HL-60 (cell line): Measurements from ENCODE around the gene SCN4A.

Experiments
- DNase-seq, 2 experiments: peaks; one replicate each; pipeline ENCODE4 v3.0.0-alpha.2; 2010 to 2020; ENCODE audit warnings: low read depth in 1 of 2, low spot score in 1 of 2
- H3K27ac ChIP-seq: fragments of 250-450 bp; sonication (Bioruptor Pico); replicated peaks from 2 replicates; pipeline ENCODE4 v1.5.1; 2020; ENCODE audit warnings: mild to moderate bottlenecking, moderate library complexity
- H3K27me3 ChIP-seq: fragments of 250-450 bp; sonication (Bioruptor Pico); 2 replicates; pipeline ENCODE4 v1.5.1; 2021; ENCODE audit warnings: mild to moderate bottlenecking, moderate library complexity; ENCODE audit not compliant: insufficient read depth, poor library complexity, severe bottlenecking
- H3K4me3 ChIP-seq: replicated peaks from 2 replicates; pipeline ENCODE4 v1.5.1; 2011; ENCODE audit warnings: mild to moderate bottlenecking, control low read depth, low read length; ENCODE audit not compliant: insufficient read depth
- GABPA ChIP-seq: IDR thresholded peaks from 2 replicates; pipeline ENCODE4 v1.6.1; 2012; ENCODE audit warnings: low read depth
- POLR2AphosphoS5 ChIP-seq: IDR thresholded peaks from 2 replicates; pipeline ENCODE4 v1.6.1; 2012; ENCODE audit warnings: low read depth
- SPI1 ChIP-seq: IDR thresholded peaks from 2 replicates; pipeline ENCODE4 v1.6.1; 2012; ENCODE audit warnings: low read depth, mild to moderate bottlenecking, borderline replicate concordance
- TF ChIP-seq, protein P1 (sequence below): IDR thresholded peaks from one replicate; pipeline ENCODE4 v1.5.1; 2011; ENCODE audit warnings: low read length, control low read depth, inconsistent platforms; ENCODE audit not compliant: insufficient read depth
- TF ChIP-seq, protein P2 (sequence below): IDR thresholded peaks from 2 replicates; pipeline ENCODE4 v1.6.1; 2012; ENCODE audit warnings: low read depth; ENCODE audit not compliant: insufficient replicate concordance

The SCN4A gene

DNA sequence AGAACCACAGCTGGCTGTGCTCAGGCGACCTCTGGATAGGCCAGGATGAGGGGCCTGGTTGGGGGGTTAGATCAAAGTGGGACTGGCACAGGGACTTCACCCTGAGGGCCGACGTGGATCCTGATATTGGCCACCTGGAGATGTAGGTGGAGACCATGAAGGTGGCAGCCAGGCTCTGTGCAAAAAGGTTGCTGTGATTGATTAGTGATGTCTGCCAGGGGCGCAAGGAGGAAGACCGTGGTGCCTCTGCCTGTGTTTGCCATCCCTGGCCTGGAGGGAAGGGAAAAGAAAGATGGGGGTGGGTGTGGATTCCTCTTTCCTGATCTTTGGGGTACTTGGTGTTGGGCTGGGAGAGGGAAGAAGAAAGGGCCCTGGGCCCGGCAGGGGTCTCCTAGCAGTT lies 529 bp upstream of the SCN4A start:
- TF ChIP-seq POLR2AphosphoS5 (no peak), GABPA (no peak), SPI1 (no peak)
- TF ChIP-seq, protein P1, sequence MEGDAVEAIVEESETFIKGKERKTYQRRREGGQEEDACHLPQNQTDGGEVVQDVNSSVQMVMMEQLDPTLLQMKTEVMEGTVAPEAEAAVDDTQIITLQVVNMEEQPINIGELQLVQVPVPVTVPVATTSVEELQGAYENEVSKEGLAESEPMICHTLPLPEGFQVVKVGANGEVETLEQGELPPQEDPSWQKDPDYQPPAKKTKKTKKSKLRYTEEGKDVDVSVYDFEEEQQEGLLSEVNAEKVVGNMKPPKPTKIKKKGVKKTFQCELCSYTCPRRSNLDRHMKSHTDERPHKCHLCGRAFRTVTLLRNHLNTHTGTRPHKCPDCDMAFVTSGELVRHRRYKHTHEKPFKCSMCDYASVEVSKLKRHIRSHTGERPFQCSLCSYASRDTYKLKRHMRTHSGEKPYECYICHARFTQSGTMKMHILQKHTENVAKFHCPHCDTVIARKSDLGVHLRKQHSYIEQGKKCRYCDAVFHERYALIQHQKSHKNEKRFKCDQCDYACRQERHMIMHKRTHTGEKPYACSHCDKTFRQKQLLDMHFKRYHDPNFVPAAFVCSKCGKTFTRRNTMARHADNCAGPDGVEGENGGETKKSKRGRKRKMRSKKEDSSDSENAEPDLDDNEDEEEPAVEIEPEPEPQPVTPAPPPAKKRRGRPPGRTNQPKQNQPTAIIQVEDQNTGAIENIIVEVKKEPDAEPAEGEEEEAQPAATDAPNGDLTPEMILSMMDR: no peak
- TF ChIP-seq, protein P2, sequence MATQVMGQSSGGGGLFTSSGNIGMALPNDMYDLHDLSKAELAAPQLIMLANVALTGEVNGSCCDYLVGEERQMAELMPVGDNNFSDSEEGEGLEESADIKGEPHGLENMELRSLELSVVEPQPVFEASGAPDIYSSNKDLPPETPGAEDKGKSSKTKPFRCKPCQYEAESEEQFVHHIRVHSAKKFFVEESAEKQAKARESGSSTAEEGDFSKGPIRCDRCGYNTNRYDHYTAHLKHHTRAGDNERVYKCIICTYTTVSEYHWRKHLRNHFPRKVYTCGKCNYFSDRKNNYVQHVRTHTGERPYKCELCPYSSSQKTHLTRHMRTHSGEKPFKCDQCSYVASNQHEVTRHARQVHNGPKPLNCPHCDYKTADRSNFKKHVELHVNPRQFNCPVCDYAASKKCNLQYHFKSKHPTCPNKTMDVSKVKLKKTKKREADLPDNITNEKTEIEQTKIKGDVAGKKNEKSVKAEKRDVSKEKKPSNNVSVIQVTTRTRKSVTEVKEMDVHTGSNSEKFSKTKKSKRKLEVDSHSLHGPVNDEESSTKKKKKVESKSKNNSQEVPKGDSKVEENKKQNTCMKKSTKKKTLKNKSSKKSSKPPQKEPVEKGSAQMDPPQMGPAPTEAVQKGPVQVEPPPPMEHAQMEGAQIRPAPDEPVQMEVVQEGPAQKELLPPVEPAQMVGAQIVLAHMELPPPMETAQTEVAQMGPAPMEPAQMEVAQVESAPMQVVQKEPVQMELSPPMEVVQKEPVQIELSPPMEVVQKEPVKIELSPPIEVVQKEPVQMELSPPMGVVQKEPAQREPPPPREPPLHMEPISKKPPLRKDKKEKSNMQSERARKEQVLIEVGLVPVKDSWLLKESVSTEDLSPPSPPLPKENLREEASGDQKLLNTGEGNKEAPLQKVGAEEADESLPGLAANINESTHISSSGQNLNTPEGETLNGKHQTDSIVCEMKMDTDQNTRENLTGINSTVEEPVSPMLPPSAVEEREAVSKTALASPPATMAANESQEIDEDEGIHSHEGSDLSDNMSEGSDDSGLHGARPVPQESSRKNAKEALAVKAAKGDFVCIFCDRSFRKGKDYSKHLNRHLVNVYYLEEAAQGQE: no peak
- no peaks in the 10 kb centered on the region for H3K27me3 ChIP-seq
- H3K27ac ChIP-seq: no peak overlapping the region
- H3K4me3 ChIP-seq: no peak overlapping the region
- no peak for DNase-seq

DNA sequence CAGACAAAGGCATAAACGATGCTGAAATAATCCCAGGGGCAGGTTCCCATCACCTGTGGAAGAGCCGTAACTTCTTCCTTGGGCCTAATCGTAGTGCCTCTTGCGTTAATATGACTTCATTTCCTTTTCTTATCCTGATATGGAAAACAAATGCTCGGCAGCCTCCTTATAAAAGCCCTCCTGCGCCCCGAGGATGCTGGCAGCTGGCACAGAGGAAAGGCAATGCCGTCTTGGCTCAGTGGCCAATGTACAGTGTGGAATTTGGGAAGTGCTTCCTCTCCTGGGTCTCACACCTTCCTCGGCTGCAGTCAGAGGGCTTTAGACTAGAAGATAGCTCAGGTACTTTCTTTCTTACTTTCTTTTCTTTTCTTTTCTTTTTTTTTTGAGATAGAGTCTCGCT lies 3.4 kb downstream of the SCN4A start:
- H3K4me3 ChIP-seq: no peak overlapping the region
- TF ChIP-seq POLR2AphosphoS5: no peak
- TF ChIP-seq, protein P2: no peak
- no peak overlapping the region for H3K27ac ChIP-seq
- no peak for DNase-seq
- no peaks in the 10 kb centered on the region for H3K27me3 ChIP-seq

DNA sequence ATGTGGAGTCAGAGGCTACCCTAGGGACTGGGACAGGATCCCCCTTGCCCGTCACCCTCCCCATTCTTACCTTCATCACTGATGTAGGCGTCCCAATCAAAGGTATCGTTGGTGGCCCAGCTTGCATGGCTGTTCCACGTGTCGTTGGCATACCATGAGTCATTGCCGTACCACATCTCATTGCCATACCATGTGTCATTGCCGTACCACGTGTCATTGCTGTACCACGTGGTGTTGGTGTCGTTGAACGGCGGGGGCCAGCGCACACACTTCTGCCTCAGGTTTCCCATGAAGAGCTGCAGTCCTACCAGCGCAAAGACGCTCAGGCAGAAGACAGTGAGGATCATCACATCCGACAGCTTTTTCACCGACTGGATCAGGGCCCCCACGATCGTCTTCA lies 4.8 kb downstream of the SCN4A start:
- DNase-seq: no peak

More for the DNA sequence above, 4.8 kb downstream of the SCN4A start:
- H3K27ac ChIP-seq: no peak overlapping the region
- H3K4me3 ChIP-seq: no peak overlapping the region
- no peaks in the 10 kb centered on the region for H3K27me3 ChIP-seq
- TF ChIP-seq, protein P1: no peak
- TF ChIP-seq, protein P2: no peak
- TF ChIP-seq SPI1: no peak
- no peak for TF ChIP-seq GABPA
- TF ChIP-seq POLR2AphosphoS5: no peak
